Measurements from ENCODE around the gene SSBP4.
A peak's percentile ranks its signal among the peaks of the same experiment; 100 is the strongest.
"Not testable (repeated sequence)": the region's sequence is repeated elsewhere in the genome, so short reads cannot be mapped to it uniquely, and the experiment has no call there.

The SSBP4 gene

DNA sequence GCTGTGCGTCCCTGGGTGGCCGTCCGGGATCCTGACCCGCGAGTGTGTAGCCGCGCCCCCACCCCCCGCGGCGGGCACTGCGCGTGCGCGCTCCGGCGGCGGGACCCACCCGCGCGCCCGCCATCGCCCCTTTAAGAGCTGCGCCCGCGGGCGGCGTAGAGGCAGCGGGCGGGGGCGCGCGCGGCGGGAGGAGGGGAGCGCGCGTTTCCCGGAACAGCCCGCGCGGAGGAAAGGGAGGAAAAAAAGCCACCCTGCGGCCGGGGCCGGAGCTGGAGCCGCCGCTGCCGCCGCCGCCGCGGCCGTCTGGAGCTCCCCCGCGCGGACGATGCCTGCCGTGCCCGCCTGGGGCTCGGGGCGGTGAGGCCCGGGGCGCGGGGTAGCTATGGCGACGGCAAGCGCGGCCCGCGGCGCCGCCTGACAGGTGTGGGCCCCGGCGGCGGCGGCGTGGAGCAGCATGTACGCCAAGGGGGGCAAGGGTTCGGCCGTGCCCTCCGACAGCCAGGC, at the start of gene SSBP4:
Gene SSBP4 (plus strand): TSS at position 204 of the 504 bp plus-strand sequence. CDS start 251 bp downstream, at position 455.
- Mint-ChIP-seq H3K36me3 (ENCODE audit: low read depth) (peaks cover 6% of the 10 kb centered on the region), H3K9me3 (no peaks in the 10 kb centered on the region), H3K4me1 (peaks cover 80% of the 10 kb centered on the region), H3K27ac (peak within 1 kb of the TSS; percentile 80), H3K27me3 (peaks cover 27% of the 10 kb centered on the region), H3K4me3 (peak within 1 kb of the TSS; percentile 92)
- ATAC-seq (peak; percentile 25), DNase-seq (peak; percentile 78)

GRCh38 chr19:18373407-18373891, 45.7 kb upstream of the SSBP4 start:
- Mint-ChIP-seq H3K4me1 (peaks cover 15% of the 10 kb centered on the region), H3K36me3 (ENCODE audit: low read depth) (no peaks in the 10 kb centered on the region), H3K9me3 (no peaks in the 10 kb centered on the region), H3K4me3 (no peak overlapping the region), H3K27me3 (peaks cover 9% of the 10 kb centered on the region), H3K27ac (peak overlapping the region; percentile 76)
- ATAC-seq (no peak), DNase-seq (no peak)

GRCh38 chr19:18373892-18374629, 45.1 kb upstream of the SSBP4 start:
- H3K27me3 Mint-ChIP-seq: peaks cover 9% of the 10 kb centered on the region
- DNase-seq (peak; percentile 75), ATAC-seq (peak; percentile 92)
- no peaks in the 10 kb centered on the region for H3K9me3 Mint-ChIP-seq
- peak overlapping the region; percentile 27 for H3K4me3 Mint-ChIP-seq
- peaks cover 15% of the 10 kb centered on the region for H3K4me1 Mint-ChIP-seq
- H3K36me3 Mint-ChIP-seq (ENCODE audit: low read depth): no peaks in the 10 kb centered on the region
- H3K27ac Mint-ChIP-seq: peak overlapping the region; percentile 76

DNA sequence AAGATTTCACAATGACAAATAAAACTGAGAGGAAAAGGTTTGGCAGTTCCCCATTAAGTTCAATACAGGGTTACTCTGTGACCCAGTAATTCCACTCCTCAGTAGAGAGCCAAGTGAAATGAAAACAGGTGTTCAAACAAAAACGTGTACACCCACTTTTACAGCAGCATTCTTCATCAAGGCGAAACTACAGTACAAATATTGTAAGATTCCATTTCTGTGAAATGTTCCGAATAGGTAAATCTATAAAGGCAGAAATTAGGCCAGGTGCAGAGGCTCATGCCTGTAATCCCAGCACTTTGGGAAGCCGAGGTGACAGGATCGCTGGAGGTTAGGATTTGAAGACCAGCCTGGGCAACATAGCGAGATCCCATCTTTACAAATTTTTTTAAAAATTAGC, 42.2 kb upstream of the SSBP4 start:
- Mint-ChIP-seq H3K4me1 (peaks cover 15% of the 10 kb centered on the region), H3K27me3 (peaks cover 13% of the 10 kb centered on the region), H3K9me3 (no peaks in the 10 kb centered on the region), H3K4me3 (no peak overlapping the region), H3K27ac (no peak overlapping the region), H3K36me3 (ENCODE audit: low read depth) (no peaks in the 10 kb centered on the region)
- DNase-seq (no peak), ATAC-seq (no peak)

DNA sequence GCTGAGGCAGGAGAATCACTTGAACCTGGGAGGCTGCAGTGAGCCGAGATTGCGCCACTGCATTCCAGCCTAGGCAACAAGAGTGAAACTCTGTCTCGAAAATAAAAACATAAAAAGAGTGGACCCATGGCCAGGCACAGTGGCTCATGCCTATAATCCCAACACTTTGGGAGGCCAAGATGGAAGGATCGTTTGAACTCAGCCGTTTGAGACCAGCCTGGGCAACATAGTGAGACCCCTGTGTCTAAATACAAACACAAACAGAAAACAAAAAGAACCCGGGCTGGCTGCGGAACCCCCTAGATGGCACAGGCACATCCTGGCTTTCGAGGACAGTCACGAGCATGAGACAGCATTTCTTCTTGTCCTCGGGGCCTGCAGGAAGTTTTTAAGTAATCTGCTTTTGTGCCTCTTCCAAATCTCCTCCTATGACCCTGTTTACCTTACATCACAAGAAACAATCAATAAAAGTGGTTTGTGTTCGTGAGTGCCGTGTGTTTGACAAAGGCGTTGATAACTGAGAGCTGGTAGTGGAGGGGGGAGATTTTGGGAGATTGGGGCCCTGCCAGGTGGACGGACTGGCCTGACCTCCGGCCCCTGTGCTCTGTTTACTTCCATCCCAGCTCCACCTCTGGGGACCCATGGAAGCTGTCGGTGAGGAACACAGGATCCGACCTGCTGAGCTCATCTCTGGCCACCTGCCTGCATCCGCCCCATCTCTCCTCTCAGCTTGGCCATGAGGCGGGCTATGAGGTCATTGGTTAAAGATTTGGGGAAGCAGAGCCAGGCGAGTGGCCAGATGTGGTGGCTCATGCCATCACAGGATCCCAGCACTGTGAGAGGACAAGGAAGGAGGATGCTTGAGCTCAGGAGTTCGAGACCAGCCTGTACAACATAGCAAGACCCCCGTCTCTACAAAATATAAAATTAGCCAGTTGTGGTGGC, 39.1 kb upstream of the SSBP4 start:
- H3K36me3 Mint-ChIP-seq (ENCODE audit: low read depth): no peaks in the 10 kb centered on the region
- no peak overlapping the region for H3K4me3 Mint-ChIP-seq
- no peak for DNase-seq
- peaks cover 17% of the 10 kb centered on the region for H3K27me3 Mint-ChIP-seq
- ATAC-seq: no peak
- H3K9me3 Mint-ChIP-seq: no peaks in the 10 kb centered on the region
- no peak overlapping the region for H3K27ac Mint-ChIP-seq
- no peaks in the 10 kb centered on the region for H3K4me1 Mint-ChIP-seq

GRCh38 chr19:18380843-18381242, 38.4 kb upstream of the SSBP4 start:
- ATAC-seq (no peak), DNase-seq (no peak)
- Mint-ChIP-seq H3K36me3 (ENCODE audit: low read depth) (no peaks in the 10 kb centered on the region), H3K9me3 (no peaks in the 10 kb centered on the region), H3K4me3 (no peak overlapping the region), H3K27ac (no peak overlapping the region), H3K4me1 (no peaks in the 10 kb centered on the region), H3K27me3 (peaks cover 25% of the 10 kb centered on the region)

DNA sequence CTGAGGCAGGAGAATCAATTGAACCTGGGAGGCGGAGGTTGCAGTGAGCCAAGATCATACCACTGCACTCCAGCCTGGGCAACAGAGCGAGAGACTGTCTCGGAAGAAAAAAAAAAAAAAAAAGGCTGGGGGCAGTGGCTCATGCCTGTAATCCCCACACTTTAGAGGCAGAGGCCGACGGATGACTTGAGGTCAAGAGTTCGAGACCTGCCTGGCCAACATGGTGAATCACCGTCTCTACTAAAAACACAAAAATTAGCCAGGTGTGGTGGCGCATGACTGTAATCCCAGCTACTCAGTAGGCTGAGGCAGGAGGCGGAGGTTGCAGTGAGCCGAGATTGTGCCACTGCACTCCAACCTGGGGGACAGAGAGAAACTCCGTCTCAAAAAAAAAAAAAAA, 35.6 kb upstream of the SSBP4 start:
- not testable (repeated sequence) for ATAC-seq; DNase-seq; H3K36me3 Mint-ChIP-seq (ENCODE audit: low read depth); H3K4me1 Mint-ChIP-seq; H3K9me3 Mint-ChIP-seq; H3K27ac Mint-ChIP-seq; H3K4me3 Mint-ChIP-seq
- H3K27me3 Mint-ChIP-seq: peaks cover 48% of the 10 kb centered on the region

DNA sequence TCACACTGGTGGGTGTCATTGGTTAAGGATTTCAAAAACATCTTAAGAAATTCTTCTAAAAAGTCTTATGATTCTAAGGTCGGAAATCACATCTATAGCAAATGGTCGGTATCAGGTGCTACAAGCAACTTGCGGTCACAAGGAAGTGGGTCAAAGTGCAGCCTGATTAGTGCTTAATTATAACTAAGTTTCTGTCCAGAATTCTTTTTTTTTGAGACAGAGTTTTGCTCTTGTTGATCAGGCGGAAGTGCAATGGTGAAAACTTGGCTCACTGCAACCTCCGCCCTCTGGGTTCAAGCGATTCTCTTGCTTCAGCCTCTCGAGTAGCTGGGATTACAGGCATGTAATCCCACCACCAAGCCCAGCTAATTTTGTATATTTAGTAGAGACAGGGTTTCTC, 34.4 kb upstream of the SSBP4 start:
- ATAC-seq (no peak), DNase-seq (no peak)
- Mint-ChIP-seq H3K27ac (no peak overlapping the region), H3K4me1 (peaks cover 8% of the 10 kb centered on the region), H3K36me3 (ENCODE audit: low read depth) (no peaks in the 10 kb centered on the region), H3K27me3 (peaks cover 56% of the 10 kb centered on the region), H3K4me3 (no peak overlapping the region), H3K9me3 (no peaks in the 10 kb centered on the region)

DNA sequence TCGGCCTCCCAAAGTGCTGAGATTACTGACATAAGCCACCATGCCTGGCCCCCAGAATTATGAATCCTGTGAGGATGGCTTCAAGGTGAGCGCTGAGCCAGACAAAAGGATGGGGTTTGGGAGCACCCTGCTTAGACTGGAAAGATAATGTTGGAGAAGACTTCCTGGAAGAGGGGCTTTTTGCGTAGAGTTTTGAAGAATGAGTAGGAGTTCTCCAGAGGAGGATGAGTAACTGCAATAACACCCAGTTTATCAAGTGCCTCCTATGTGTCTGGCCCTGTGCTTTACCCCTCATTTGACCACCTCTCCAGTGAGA, 33.9 kb upstream of the SSBP4 start:
- DNase-seq: no peak
- H3K4me1 Mint-ChIP-seq: peaks cover 8% of the 10 kb centered on the region
- no peaks in the 10 kb centered on the region for H3K36me3 Mint-ChIP-seq (ENCODE audit: low read depth)
- H3K4me3 Mint-ChIP-seq: no peak overlapping the region
- peaks cover 54% of the 10 kb centered on the region for H3K27me3 Mint-ChIP-seq
- no peak for ATAC-seq
- no peak overlapping the region for H3K27ac Mint-ChIP-seq
- no peaks in the 10 kb centered on the region for H3K9me3 Mint-ChIP-seq

DNA sequence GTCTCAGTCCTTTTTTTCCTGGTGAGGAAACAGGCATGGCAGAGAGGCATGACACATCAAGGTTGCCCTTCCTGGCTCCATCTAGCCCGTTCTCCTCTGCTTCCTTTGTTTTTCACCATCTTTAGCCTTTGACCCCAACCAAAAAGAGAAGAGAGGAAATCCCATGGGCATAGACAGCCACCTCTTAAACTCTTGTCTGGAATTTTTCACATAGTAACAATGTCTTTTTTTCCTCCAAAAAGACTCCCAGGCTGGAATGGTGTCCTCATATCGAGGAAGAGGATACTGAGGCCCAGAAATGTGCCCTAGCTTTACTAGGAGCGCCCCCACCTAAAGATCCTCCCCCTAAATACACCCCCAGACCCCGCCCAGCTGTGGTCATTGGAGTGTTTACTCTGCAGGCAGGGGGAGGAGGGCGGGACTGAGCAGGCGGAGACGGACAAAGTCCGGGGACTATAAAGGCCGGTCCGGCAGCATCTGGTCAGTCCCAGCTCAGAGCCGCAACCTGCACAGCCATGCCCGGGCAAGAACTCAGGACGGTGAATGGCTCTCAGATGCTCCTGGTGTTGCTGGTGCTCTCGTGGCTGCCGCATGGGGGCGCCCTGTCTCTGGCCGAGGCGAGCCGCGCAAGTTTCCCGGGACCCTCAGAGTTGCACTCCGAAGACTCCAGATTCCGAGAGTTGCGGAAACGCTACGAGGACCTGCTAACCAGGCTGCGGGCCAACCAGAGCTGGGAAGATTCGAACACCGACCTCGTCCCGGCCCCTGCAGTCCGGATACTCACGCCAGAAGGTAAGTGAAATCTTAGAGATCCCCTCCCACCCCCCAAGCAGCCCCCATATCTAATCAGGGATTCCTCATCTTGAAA, 33.3 kb upstream of the SSBP4 start, which contains the start of gene GDF15:
Gene GDF15 (plus strand): TSS at position 484 of the 868 bp plus-strand sequence. CDS start 32 bp downstream, at position 516.
- Mint-ChIP-seq H3K27me3 (peaks cover 58% of the 10 kb centered on the region), H3K4me1 (peaks cover 8% of the 10 kb centered on the region), H3K27ac (no peak within 1 kb of the TSS), H3K4me3 (no peak within 1 kb of the TSS), H3K9me3 (no peaks in the 10 kb centered on the region), H3K36me3 (ENCODE audit: low read depth) (no peaks in the 10 kb centered on the region)
- ATAC-seq: no peak
- DNase-seq: peak; percentile 55

- Mint-ChIP-seq H3K27ac (no peak overlapping the region), H3K4me3 (no peak overlapping the region), H3K27me3 (peaks cover 61% of the 10 kb centered on the region), H3K9me3 (no peaks in the 10 kb centered on the region), H3K4me1 (peaks cover 8% of the 10 kb centered on the region), H3K36me3 (ENCODE audit: low read depth) (no peaks in the 10 kb centered on the region)
- DNase-seq: no peak
- ATAC-seq: no peak
Observed at GRCh38 chr19:18386543-18387271, 32.5 kb upstream of the SSBP4 start.

DNA sequence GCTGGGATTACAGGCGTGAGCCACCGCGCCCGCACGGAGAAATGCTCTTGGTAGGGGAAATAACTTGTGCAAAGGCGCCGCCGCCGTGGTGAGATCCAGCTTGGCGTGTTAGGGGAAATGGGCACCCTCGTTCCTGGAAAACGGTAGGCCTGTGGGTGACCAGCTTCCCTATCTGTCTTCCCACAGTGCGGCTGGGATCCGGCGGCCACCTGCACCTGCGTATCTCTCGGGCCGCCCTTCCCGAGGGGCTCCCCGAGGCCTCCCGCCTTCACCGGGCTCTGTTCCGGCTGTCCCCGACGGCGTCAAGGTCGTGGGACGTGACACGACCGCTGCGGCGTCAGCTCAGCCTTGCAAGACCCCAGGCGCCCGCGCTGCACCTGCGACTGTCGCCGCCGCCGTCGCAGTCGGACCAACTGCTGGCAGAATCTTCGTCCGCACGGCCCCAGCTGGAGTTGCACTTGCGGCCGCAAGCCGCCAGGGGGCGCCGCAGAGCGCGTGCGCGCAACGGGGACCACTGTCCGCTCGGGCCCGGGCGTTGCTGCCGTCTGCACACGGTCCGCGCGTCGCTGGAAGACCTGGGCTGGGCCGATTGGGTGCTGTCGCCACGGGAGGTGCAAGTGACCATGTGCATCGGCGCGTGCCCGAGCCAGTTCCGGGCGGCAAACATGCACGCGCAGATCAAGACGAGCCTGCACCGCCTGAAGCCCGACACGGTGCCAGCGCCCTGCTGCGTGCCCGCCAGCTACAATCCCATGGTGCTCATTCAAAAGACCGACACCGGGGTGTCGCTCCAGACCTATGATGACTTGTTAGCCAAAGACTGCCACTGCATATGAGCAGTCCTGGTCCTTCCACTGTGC, 30.9 kb upstream of the SSBP4 start:
- no peaks in the 10 kb centered on the region for H3K36me3 Mint-ChIP-seq (ENCODE audit: low read depth)
- DNase-seq (peak; percentile 88), ATAC-seq (peak; percentile 85)
- no peak overlapping the region for H3K27ac Mint-ChIP-seq
- peak overlapping the region; percentile 67 for H3K4me3 Mint-ChIP-seq
- peaks cover 8% of the 10 kb centered on the region for H3K4me1 Mint-ChIP-seq
- no peaks in the 10 kb centered on the region for H3K9me3 Mint-ChIP-seq
- H3K27me3 Mint-ChIP-seq: peaks cover 53% of the 10 kb centered on the region
